ENCODE measurements around the gene RAB3GAP1. TPM values are rescaled to one million over a fixed set of nuclear protein-coding genes. Genes with fewer than 3 reads are reported as not detected.

RAB3GAP1 gene
- total RNA-seq, 1 experiment from 2014 or later = 35.8 TPM

DNA sequence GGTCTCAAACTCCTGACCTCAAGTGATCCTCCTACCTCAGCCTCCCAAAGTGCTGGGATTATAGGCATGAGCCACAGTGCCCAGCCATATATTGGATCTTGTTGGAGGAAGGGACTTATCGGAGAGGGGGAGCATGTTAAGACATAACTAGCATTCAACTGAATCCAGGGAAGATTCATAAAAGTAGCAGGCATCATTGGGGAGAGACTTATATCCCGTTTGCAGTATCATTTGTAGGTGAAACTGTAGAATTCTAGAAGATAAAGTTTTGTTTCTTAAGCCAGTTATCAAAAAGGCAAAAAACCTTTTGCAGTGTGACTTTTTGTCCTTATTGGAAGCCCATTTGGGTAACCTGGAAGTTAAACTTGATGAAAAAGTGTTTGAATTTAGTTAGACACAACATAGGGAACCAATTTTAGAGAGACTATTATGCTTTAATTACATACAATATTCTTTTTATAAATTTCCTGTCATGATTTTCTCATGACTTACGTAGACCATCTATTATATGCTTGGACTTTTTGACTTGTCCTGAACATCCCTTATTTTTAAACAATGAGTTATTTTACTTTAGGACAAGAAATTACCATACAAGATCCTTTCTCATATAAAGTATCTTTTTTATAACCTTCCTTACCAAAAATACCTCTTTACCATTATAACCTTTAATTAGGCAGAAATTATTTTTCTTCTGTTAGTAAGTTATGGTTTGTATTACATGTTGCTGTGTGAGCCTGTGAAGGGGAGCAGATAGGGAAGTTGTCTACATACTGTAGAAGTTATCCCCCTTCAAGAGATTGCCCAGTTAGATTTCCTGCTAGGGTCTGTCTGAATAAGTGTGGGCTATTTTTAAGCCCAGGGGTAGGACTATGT lies 20.3 kb downstream of the RAB3GAP1 start:
- no peak overlapping the region for H3K27ac ChIP-seq (ENCODE audit: low read length)
- no peaks in the 10 kb centered on the region for H4K20me1 ChIP-seq (ENCODE audit: low read length)
- TF ChIP-seq EZH2phosphoT487 (IDR thresholded peaks at IDR 0.05; ENCODE audit: borderline replicate concordance, low read length) (no peak), EZH2 (IDR thresholded peaks at IDR 0.05; ENCODE audit: low read length, unreplicated experiment) (no peak)
- TF ChIP-seq, protein P1, sequence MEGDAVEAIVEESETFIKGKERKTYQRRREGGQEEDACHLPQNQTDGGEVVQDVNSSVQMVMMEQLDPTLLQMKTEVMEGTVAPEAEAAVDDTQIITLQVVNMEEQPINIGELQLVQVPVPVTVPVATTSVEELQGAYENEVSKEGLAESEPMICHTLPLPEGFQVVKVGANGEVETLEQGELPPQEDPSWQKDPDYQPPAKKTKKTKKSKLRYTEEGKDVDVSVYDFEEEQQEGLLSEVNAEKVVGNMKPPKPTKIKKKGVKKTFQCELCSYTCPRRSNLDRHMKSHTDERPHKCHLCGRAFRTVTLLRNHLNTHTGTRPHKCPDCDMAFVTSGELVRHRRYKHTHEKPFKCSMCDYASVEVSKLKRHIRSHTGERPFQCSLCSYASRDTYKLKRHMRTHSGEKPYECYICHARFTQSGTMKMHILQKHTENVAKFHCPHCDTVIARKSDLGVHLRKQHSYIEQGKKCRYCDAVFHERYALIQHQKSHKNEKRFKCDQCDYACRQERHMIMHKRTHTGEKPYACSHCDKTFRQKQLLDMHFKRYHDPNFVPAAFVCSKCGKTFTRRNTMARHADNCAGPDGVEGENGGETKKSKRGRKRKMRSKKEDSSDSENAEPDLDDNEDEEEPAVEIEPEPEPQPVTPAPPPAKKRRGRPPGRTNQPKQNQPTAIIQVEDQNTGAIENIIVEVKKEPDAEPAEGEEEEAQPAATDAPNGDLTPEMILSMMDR (conservative IDR thresholded peaks at IDR 0.05; ENCODE audit: low read depth, low read length) = no peak
- peaks cover 8% of the 10 kb centered on the region; the same call in 1 of the 2 replicates for H3K4me1 ChIP-seq (ENCODE audit: insufficient read depth, low read length)
- POLR2A ChIA-PET (ENCODE audit: unreplicated experiment) = no interaction called here
- intact Hi-C loops (cut with micrococcal nuclease) = no loop called here
- peaks cover 65% of the 10 kb centered on the region for H3K36me3 ChIP-seq (ENCODE audit: low read depth, low read length)
- DNase-seq (no peak), ATAC-seq (no peak)
- H3K9me2 ChIP-seq (replicated peaks; ENCODE audit: low read length) = no peaks in the 10 kb centered on the region
- no peaks in the 10 kb centered on the region for H3K27me3 ChIP-seq (ENCODE audit: low read length)
- CTCF ChIA-PET = no interaction called here
- no peak overlapping the region for H2AFZ ChIP-seq (ENCODE audit: low read length)
- no TSS peak for BruUV-seq (replicated peaks)
- peaks cover 50% of the 10 kb centered on the region for H3K79me2 ChIP-seq (ENCODE audit: low read length)
- no peak overlapping the region for H3K4me2 ChIP-seq (ENCODE audit: low read length)
- no peak overlapping the region; the same call in 1 of the 2 replicates for H3K4me3 ChIP-seq (ENCODE audit: low read length)
- H3F3A ChIP-seq (ENCODE audit: low read length, unreplicated experiment) = no peaks in the 10 kb centered on the region
- H3K9ac ChIP-seq (ENCODE audit: low read length) = no peak overlapping the region
- peaks cover 40% of the 10 kb centered on the region for H3K9me3 ChIP-seq (ENCODE audit: low read length)

DNA sequence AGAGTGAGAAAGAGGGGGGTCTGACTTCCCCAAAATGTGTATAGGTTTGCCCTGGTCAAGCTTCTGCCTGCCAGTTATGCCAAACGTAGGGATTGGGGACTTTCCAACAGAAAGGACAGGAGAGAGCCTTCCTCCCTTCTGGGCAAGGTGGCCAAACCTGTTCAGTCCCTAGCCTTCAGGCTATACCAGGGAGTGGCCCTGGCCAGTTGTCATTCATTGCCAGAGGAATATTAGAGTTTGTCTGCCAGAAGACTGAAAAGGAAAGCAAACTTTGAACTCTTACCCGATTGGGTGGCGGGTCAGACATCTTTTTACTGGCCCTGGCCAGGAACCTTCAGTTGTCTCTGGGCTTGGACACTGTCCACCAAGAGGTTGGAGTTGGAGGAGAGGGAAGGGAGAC lies 22.1 kb downstream of the RAB3GAP1 start:
- Histone ChIP-seq H3F3A (ENCODE audit: low read length, unreplicated experiment) (no peaks in the 10 kb centered on the region), H3K9me2 (replicated peaks; ENCODE audit: low read length) (no peaks in the 10 kb centered on the region), H4K20me1 (ENCODE audit: low read length) (no peaks in the 10 kb centered on the region), H3K27ac (ENCODE audit: low read length) (peak overlapping the region; percentile 46), H3K9me3 (ENCODE audit: low read length) (peaks cover 34% of the 10 kb centered on the region), H3K27me3 (ENCODE audit: low read length) (no peaks in the 10 kb centered on the region), H3K79me2 (ENCODE audit: low read length) (peaks cover 33% of the 10 kb centered on the region), H2AFZ (ENCODE audit: low read length) (no peak overlapping the region), H3K4me2 (ENCODE audit: low read length) (peak overlapping the region; percentile 32; the same call in 1 of the 2 replicates), H3K4me3 (ENCODE audit: low read length) (no peak overlapping the region), H3K9ac (ENCODE audit: low read length) (no peak overlapping the region), H3K36me3 (ENCODE audit: low read depth, low read length) (peaks cover 51% of the 10 kb centered on the region), H3K4me1 (ENCODE audit: insufficient read depth, low read length) (peaks cover 8% of the 10 kb centered on the region; the same call in 1 of the 2 replicates)
- POLR2A ChIA-PET (ENCODE audit: unreplicated experiment) = no interaction called here
- TF ChIP-seq EZH2phosphoT487 (IDR thresholded peaks at IDR 0.05; ENCODE audit: borderline replicate concordance, low read length) (no peak), EZH2 (IDR thresholded peaks at IDR 0.05; ENCODE audit: low read length, unreplicated experiment) (no peak)
- TF ChIP-seq, protein P1 (conservative IDR thresholded peaks at IDR 0.05; ENCODE audit: low read depth, low read length) = no peak
- DNase-seq (peak; percentile 79), ATAC-seq (peak; percentile 86)
- intact Hi-C loops (cut with micrococcal nuclease) = no loop called here
- BruUV-seq (replicated peaks) = no TSS peak
- CTCF ChIA-PET = no interaction called here

DNA sequence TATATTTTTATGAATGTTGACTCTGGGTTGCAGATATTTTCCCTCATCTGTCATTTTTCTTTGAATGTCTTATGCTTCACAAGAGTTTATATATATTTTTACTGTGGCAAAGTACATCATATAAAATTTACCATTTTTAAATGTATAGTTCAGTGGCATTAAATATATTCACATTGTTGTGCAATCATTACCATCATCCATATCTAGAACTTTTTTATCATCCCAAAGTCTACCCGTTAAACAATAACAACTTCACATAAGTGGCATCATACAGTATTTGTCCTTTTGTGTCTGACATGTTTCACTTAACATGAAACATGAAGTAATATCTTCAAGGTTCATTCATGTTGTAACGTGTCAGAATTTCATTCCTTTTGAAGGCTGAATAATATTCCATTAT lies 24.5 kb downstream of the RAB3GAP1 start:
- CTCF ChIA-PET = no interaction called here
- H3K4me2 ChIP-seq (ENCODE audit: low read length) = no peak overlapping the region
- no TSS peak for BruUV-seq (replicated peaks)
- ATAC-seq = no peak
- H3K9me2 ChIP-seq (replicated peaks; ENCODE audit: low read length) = no peaks in the 10 kb centered on the region
- TF ChIP-seq, protein P1 (conservative IDR thresholded peaks at IDR 0.05; ENCODE audit: low read depth, low read length) = no peak
- TF ChIP-seq EZH2phosphoT487 (IDR thresholded peaks at IDR 0.05; ENCODE audit: borderline replicate concordance, low read length) (no peak), EZH2 (IDR thresholded peaks at IDR 0.05; ENCODE audit: low read length, unreplicated experiment) (no peak)
- H3K36me3 ChIP-seq (ENCODE audit: low read depth, low read length) = peaks cover 28% of the 10 kb centered on the region
- H3K27ac ChIP-seq (ENCODE audit: low read length) = no peak overlapping the region
- DNase-seq = no peak
- peaks cover 8% of the 10 kb centered on the region; the same call in 1 of the 2 replicates for H3K4me1 ChIP-seq (ENCODE audit: insufficient read depth, low read length)
- H3K9me3 ChIP-seq (ENCODE audit: low read length) = peaks cover 18% of the 10 kb centered on the region
- H3K27me3 ChIP-seq (ENCODE audit: low read length) = no peaks in the 10 kb centered on the region
- H3K4me3 ChIP-seq (ENCODE audit: low read length) = no peak overlapping the region
- POLR2A ChIA-PET (ENCODE audit: unreplicated experiment) = no interaction called here
- H3K79me2 ChIP-seq (ENCODE audit: low read length) = peaks cover 27% of the 10 kb centered on the region
- no peak overlapping the region for H3K9ac ChIP-seq (ENCODE audit: low read length)
- H4K20me1 ChIP-seq (ENCODE audit: low read length) = no peaks in the 10 kb centered on the region
- no peak overlapping the region for H2AFZ ChIP-seq (ENCODE audit: low read length)
- no peaks in the 10 kb centered on the region for H3F3A ChIP-seq (ENCODE audit: low read length, unreplicated experiment)
- intact Hi-C loops (cut with micrococcal nuclease) = no loop called here
